OCI-LY1 (cell line): ENCODE measurements around the gene ALS2.

Source experiments
- H2AFZ ChIP-seq: fragments of 200-600 bp; sonication (generic), shearing (Covaris generic); 2 replicates; pipeline ENCODE4 v1.6.0; 2014; ENCODE audit warnings: antibody characterized with exemption, mild to moderate bottlenecking, low read length
- H3F3A ChIP-seq: fragments of 200-600 bp; sonication (generic), shearing (Covaris generic); 2 replicates; pipeline ENCODE4 v1.6.0; 2014; ENCODE audit warnings: mild to moderate bottlenecking, antibody characterized with exemption, low read length, moderate library complexity; ENCODE audit not compliant: insufficient read depth
- H3K27ac ChIP-seq: fragments of 200-600 bp; sonication (generic); 2 replicates; pipeline ENCODE4 v1.5.1; 2014; ENCODE audit warnings: low read length, mixed run types, mild to moderate bottlenecking, low read depth; ENCODE audit not compliant: poor library complexity, severe bottlenecking
- H3K27me3 ChIP-seq: fragments of 200-600 bp; sonication (generic); 2 replicates; pipeline ENCODE4 v1.6.0; 2014; ENCODE audit warnings: antibody characterized with exemption, mild to moderate bottlenecking, low read length, moderate library complexity; ENCODE audit not compliant: insufficient read depth
- H3K36me3 ChIP-seq: fragments of 200-600 bp; sonication (generic); 2 replicates; pipeline ENCODE4 v1.6.1; 2014; ENCODE audit warnings: mild to moderate bottlenecking, antibody characterized with exemption, low read length, moderate library complexity, mixed read lengths; ENCODE audit not compliant: insufficient read depth
- H3K4me1 ChIP-seq: fragments of 200-600 bp; sonication (generic); 2 replicates; pipeline ENCODE4 v1.5.1; 2014; ENCODE audit warnings: mild to moderate bottlenecking, low read length, moderate library complexity; ENCODE audit not compliant: insufficient read depth, severe bottlenecking
- H3K4me2 ChIP-seq: fragments of 200-600 bp; sonication (generic), shearing (Covaris generic); 2 replicates; pipeline ENCODE4 v1.6.1; 2014; ENCODE audit warnings: low read length
- H3K4me3 ChIP-seq: fragments of 200-600 bp; sonication (generic); 2 replicates; pipeline ENCODE4 v1.5.1; 2014; ENCODE audit warnings: low read length, low read depth, mild to moderate bottlenecking, mixed read lengths; ENCODE audit not compliant: poor library complexity, severe bottlenecking
- H3K79me2 ChIP-seq: fragments of 200-600 bp; shearing (Covaris generic); 2 replicates; pipeline ENCODE4 v1.6.1; 2016; ENCODE audit warnings: mixed run types, low read length, mixed read lengths; ENCODE audit not compliant: insufficient read depth
- H3K9ac ChIP-seq: fragments of 200-600 bp; sonication (generic), shearing (Covaris generic); 2 replicates; pipeline ENCODE4 v1.6.1; 2014; ENCODE audit warnings: mild to moderate bottlenecking, low read length, mixed read lengths
- H3K9me2 ChIP-seq: fragments of 200-600 bp; sonication (generic), shearing (Covaris generic); 2 replicates; pipeline ENCODE4 v1.6.1; 2014; ENCODE audit warnings: low read depth, mild to moderate bottlenecking, low read length, mixed read lengths
- H3K9me3 ChIP-seq: fragments of 200-600 bp; shearing (Covaris generic); 2 replicates; pipeline ENCODE4 v1.6.1; 2014; ENCODE audit warnings: low read length, mixed read lengths
- H4K20me1 ChIP-seq: fragments of 200-600 bp; sonication (generic), shearing (Covaris generic); 2 replicates; pipeline ENCODE4 v1.6.0; 2016; ENCODE audit warnings: mild to moderate bottlenecking, low read length; ENCODE audit not compliant: insufficient read depth
- CTCF ChIP-seq: fragments of 200-600 bp; sonication (generic), shearing (Covaris generic); IDR thresholded peaks from 2 replicates; pipeline ENCODE4 v1.5.1; 2017; ENCODE audit warnings: mild to moderate bottlenecking, antibody characterized with exemption, low read length, moderate library complexity, mixed read lengths
- EZH2 ChIP-seq: fragments of 200-600 bp; sonication (generic), shearing (Covaris generic); IDR thresholded peaks from 2 replicates; pipeline ENCODE4 v1.8.0; 2017; ENCODE audit warnings: borderline replicate concordance, mixed run types, mild to moderate bottlenecking, antibody characterized with exemption, low read length, moderate library complexity, mixed read lengths

Gene ALS2

GRCh38 chr2:201669865-201670264 is 110.9 kb downstream of the ALS2 start:
- H3K4me3 ChIP-seq, result no peak overlapping the region
- peaks cover 4% of the 10 kb centered on the region; the same call in 1 of the 2 replicates for H3K27me3 ChIP-seq
- no peak for TF ChIP-seq CTCF
- no peak for TF ChIP-seq EZH2
- H3K36me3 ChIP-seq, result no peaks in the 10 kb centered on the region
- no peaks in the 10 kb centered on the region for H3F3A ChIP-seq
- H3K9ac ChIP-seq, result no peak overlapping the region
- no peak overlapping the region for H2AFZ ChIP-seq
- H4K20me1 ChIP-seq, result no peaks in the 10 kb centered on the region
- H3K4me2 ChIP-seq, result no peak overlapping the region
- H3K4me1 ChIP-seq, result no peaks in the 10 kb centered on the region
- no peaks in the 10 kb centered on the region for H3K79me2 ChIP-seq
- no peak overlapping the region for H3K27ac ChIP-seq
- no peaks in the 10 kb centered on the region for H3K9me2 ChIP-seq
- H3K9me3 ChIP-seq, result no peaks in the 10 kb centered on the region

DNA sequence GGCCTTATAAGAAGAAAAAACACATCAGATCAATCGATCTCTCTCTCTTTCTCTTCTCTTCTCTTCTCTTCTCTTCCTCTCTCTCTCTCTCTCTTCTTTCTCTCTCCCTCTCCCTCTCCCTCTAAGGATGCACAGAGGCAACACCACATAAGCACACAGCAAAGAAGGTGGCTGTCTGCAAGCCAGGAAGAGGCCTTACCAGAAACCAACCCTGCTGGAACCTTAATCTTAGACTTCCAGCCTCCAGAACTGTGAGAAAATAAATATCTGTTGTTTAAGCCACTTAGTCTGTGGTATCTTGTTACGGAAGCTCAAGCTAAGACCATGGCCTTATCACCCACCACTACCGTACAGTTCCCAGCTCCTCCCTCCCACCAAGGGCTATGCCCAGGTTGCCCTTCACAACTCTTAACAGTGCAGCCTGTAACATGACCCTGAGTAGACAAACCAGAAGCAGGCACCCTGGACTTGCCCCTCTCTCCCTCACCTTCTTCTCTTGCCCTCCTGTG is 112.3 kb downstream of the ALS2 start:
- no peaks in the 10 kb centered on the region for H3K36me3 ChIP-seq
- H3K9me2 ChIP-seq, result no peaks in the 10 kb centered on the region
- no peaks in the 10 kb centered on the region for H3K4me1 ChIP-seq
- TF ChIP-seq CTCF (no peak), EZH2 (no peak)
- H2AFZ ChIP-seq, result no peak overlapping the region
- H3K9ac ChIP-seq, result no peak overlapping the region
- H3K27ac ChIP-seq, result no peak overlapping the region
- H3K27me3 ChIP-seq, result no peaks in the 10 kb centered on the region
- no peak overlapping the region for H3K4me2 ChIP-seq
- no peaks in the 10 kb centered on the region for H3F3A ChIP-seq
- H3K79me2 ChIP-seq, result no peaks in the 10 kb centered on the region
- H4K20me1 ChIP-seq, result no peaks in the 10 kb centered on the region
- no peaks in the 10 kb centered on the region for H3K9me3 ChIP-seq
- no peak overlapping the region for H3K4me3 ChIP-seq

GRCh38 chr2:201664334-201664733 is 116.4 kb downstream of the ALS2 start:
- no peak overlapping the region for H3K4me3 ChIP-seq
- TF ChIP-seq CTCF, result no peak
- H2AFZ ChIP-seq, result no peak overlapping the region
- no peaks in the 10 kb centered on the region for H3F3A ChIP-seq
- H3K27ac ChIP-seq, result no peak overlapping the region
- H3K9ac ChIP-seq, result no peak overlapping the region
- H3K27me3 ChIP-seq, result no peaks in the 10 kb centered on the region
- H4K20me1 ChIP-seq, result no peaks in the 10 kb centered on the region
- H3K9me3 ChIP-seq, result no peaks in the 10 kb centered on the region
- H3K79me2 ChIP-seq, result no peaks in the 10 kb centered on the region
- no peaks in the 10 kb centered on the region for H3K9me2 ChIP-seq
- H3K4me2 ChIP-seq, result no peak overlapping the region
- no peaks in the 10 kb centered on the region for H3K4me1 ChIP-seq
- H3K36me3 ChIP-seq, result no peaks in the 10 kb centered on the region
